ENCODE measurements around the gene ORM1.

ORM1 gene

GRCh38 chr9:114287763-114288192 is 35.1 kb upstream of the ORM1 start:
- DNase-seq = no peak

GRCh38 chr9:114288193-114289091 is 34.5 kb upstream of the ORM1 start:
- DNase-seq = no peak

GRCh38 chr9:114289106-114289505 is 33.8 kb upstream of the ORM1 start:
- no peak for DNase-seq

- no peak for DNase-seq
Measured at GRCh38 chr9:114289571-114290481, 33.1 kb upstream of the ORM1 start.

GRCh38 chr9:114290561-114290986 is 32.3 kb upstream of the ORM1 start:
- DNase-seq = no peak

- no peak for DNase-seq
Measured at GRCh38 chr9:114291064-114291474, 31.8 kb upstream of the ORM1 start.

GRCh38 chr9:114291886-114292590 is 30.9 kb upstream of the ORM1 start:
- no peak for DNase-seq

GRCh38 chr9:114294664-114295063 is 28.2 kb upstream of the ORM1 start:
- no peak for DNase-seq

GRCh38 chr9:114296338-114296737 is 26.6 kb upstream of the ORM1 start:
- DNase-seq = no peak

- DNase-seq = no peak
Measured at GRCh38 chr9:114299286-114300152, 23.4 kb upstream of the ORM1 start.

- DNase-seq = no peak
Measured at GRCh38 chr9:114300153-114300845, 22.6 kb upstream of the ORM1 start.

- DNase-seq = no peak
Measured at GRCh38 chr9:114300846-114301797, 21.8 kb upstream of the ORM1 start.

- DNase-seq = no peak
Measured at GRCh38 chr9:114301798-114302565, 20.9 kb upstream of the ORM1 start.

- DNase-seq = no peak
Measured at GRCh38 chr9:114302727-114303126, 20.2 kb upstream of the ORM1 start.

- no peak for DNase-seq
Measured at GRCh38 chr9:114303571-114303970, 19.3 kb upstream of the ORM1 start.

- no peak for DNase-seq
Measured at GRCh38 chr9:114303977-114304376, 18.9 kb upstream of the ORM1 start.

- DNase-seq = no peak
Measured at GRCh38 chr9:114304416-114305188, 18.3 kb upstream of the ORM1 start.

- no peak for DNase-seq
Measured at GRCh38 chr9:114307899-114308267, 15.0 kb upstream of the ORM1 start.

Measured in activated gamma-delta T cell (primary cell).